Left lobe of liver (tissue), 2 donors: ENCODE measurements around the gene SHMT2. TPM values are rescaled to one million over a fixed set of nuclear protein-coding genes. Genes with fewer than 3 reads are reported as not detected.
A peak's percentile ranks its signal among the peaks of the same experiment; 100 is the strongest.

Experiments used
- ATAC-seq: fragments of 200-7000 bp; cut with Tn5 transposase; one replicate; pipeline ENCODE4 v1.9.1; 2020; ENCODE audit warnings: mild to moderate bottlenecking, moderate library complexity
- DNase-seq: peaks from one replicate; pipeline ENCODE4 v3.0.0-alpha.2; 2020; ENCODE audit warnings: low spot score
- total RNA-seq: library from RNA; stranded (reverse); gene quantifications from one replicate; pipeline ENCODE4 v1.2.1, GENCODE V29; 2021
- donor health status: DM: no; HTN: no; CAD: no; lungs with moderate emphysema.
- donor health status: DM: no; HTN: yes; CAD: no.

Gene SHMT2
- 242 TPM for total RNA-seq

GRCh38 chr12:57229634-57230380 is at the start of gene SHMT2:
TSS of gene SHMT2 (plus strand) at chr12:57229711. CDS start at chr12:57229779, 68 bp downstream.
- DNase-seq: peak; percentile 94
- ATAC-seq: peak; percentile 60

- DNase-seq (no peak), ATAC-seq (no peak)
Observed at GRCh38 chr12:57180321-57180989, 49.1 kb upstream of the SHMT2 start.

DNA sequence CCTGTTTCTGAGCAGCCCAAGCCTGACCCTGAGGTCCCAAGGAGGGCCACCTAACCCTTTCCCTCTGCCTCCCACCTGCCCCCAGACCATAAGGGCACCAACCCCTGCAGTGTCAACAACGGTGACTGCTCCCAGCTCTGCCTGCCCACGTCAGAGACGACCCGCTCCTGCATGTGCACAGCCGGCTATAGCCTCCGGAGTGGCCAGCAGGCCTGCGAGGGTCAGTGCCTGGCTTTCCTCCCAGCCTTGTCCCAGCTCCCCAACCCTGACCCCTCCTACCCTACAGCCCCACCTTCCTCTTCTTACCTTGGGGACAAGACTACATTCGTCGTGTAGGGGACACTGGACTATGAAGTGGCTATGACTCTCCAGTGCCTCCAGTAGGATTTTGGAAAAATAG is 48.4 kb upstream of the SHMT2 start:
- ATAC-seq (no peak), DNase-seq (no peak)

DNA sequence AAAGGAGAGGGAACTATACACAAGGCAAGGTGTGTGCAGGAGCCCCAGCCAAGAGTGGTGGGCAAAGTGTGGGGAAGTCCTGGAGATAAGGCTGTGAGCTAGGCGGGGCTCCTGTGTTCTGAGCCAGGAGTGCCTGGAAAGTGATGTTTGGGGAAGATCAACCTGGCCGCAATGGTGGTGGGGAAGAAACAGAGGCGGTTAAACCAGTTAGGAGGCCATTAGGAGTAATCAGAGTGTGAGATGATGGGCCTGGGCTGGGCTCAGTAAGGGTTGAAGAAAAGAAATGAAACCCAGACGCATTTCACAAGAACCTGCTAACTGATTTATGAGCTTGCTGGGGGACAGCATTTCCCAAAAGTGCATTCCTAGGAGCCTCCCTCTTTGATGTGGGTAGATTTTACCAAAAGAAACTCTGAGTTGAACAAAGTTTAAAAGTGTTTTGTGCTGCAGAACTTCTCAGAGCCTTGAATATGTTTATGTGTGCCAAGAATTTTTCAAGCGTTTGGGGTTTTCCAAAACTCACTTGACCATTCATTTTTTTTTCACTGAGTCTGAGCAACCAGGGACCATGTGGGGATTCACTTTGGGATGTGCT is 47.9 kb upstream of the SHMT2 start:
- ATAC-seq: no peak

DNA sequence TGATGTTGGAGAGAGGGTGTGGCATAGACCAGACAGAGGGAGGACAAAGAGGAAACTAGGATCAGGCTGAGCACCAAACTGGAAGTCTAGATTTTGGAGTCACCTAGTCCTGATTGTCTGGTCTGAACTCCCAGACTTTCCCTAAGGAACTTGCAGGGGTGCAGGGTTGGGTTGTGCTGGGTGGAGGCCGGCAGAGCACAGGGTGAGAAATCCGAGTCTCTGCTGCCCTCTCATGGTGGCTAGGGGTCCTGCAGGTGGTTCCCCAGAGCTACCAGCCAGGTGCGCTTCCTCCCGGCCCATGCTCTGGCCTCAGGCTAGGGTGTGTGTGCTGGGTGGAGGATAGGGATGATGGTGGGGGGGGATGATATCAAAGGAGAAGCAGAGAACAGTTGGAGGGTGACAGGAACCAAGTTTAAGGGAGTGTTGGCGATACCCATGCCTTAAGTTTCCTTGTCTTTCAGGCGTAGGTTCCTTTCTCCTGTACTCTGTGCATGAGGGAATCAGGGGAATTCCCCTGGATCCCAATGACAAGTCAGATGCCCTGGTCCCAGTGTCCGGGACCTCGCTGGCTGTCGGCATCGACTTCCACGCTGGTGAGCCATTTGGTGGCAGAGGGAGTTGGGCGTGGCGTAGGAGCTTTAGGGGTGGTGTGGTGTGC is 46.5 kb upstream of the SHMT2 start:
- ATAC-seq (peak; percentile 85), DNase-seq (peak; percentile 74)

More for the DNA sequence above, 47.9 kb upstream of the SHMT2 start:
- DNase-seq: no peak

DNA sequence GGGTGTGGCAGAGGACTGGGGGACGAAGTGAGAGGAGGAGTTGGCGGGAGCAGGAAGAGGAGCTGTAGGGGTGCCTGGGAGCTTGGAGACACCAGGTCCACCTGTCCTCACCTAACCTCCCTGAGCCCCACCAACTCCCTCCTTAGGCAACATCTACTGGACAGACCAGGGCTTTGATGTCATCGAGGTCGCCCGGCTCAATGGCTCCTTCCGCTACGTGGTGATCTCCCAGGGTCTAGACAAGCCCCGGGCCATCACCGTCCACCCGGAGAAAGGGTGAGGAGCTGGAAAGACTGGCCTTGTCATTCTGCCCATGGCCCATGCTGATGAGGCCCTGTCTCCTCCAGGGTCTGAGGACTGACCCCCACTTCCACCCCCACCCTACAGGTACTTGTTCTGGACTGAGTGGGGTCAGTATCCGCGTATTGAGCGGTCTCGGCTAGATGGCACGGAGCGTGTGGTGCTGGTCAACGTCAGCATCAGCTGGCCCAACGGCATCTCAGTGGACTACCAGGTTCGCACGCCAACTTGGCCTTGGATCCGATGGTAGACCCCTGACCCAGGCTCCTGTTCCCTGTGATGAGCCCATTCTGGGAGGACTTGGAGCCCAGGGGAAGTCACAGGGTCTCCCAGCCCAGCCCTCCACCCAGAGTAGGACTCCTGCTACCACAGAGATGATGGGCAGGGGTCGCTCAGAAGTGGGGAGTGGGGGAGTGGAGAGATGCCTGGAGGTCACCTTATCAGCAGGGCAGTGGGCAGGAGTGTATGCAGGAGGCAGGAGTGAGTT is 45.4 kb upstream of the SHMT2 start:
- DNase-seq: no peak
- no peak for ATAC-seq

GRCh38 chr12:57185403-57185802 is 44.1 kb upstream of the SHMT2 start:
- DNase-seq: no peak
- peak; percentile 32 for ATAC-seq

DNA sequence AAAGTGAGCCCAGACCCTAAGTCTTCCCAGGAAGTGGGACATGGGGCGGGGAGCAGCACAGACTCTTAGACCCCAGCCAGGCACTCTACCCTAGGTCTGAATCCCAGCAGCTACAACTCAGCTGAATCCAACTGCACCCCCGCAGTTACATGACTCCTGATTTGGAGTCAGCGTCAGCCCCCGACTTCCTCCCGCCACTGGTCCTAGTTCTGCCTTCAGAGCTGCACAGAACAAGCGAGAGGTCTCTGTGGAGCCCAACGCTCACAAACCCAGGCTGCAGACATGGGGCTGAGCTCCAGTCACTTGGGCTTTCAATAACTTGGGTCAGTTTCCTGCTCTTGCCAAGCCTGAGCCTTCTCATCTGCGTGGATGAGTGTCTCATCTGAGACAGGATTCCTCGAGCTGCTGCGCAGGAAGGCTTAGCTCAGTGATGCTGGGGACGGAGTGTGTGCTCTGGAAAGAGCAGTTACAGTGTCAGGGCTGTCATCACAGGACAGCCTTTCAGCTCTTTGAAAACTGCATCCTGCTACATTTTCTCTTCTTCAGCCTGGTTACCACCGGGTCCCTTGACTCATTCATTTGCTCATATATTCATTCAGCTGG is 43.5 kb upstream of the SHMT2 start:
- no peak for DNase-seq
- no peak for ATAC-seq

DNA sequence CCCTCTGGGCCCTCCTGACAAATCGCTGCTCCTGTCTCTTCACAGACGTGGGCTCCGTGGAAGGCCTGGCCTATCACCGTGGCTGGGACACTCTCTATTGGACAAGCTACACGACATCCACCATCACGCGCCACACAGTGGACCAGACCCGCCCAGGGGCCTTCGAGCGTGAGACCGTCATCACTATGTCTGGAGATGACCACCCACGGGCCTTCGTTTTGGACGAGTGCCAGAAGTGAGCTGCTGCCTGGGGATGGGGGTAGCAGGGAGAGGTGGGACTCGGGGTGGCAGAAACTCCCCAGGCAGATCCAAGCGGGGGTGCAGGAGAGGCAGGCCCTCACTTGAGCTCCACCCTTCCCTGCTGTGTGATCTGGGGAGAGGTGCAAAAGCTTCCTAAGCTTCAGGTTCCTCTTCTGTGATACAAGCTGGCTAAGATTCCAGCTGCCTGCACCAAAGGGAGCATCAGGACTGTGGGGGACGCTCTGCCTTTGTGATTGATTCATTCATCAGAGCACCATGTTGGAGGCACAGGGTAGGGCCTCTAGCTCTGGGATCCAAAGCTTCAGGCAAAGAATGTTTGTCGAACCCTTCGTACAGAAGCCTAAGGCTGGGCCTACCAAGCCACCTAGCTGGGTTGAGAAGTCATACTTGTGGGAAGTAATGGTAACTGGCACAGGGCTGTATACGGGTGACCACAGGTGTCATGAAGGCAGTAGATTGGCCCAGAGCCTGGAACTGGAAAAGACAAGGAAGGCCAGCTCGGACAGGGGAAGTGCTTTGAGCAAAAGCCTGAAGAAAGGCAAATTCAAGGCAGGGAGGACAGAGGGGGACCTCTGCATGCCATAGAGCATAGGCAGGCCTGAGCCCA is 42.1 kb upstream of the SHMT2 start:
- ATAC-seq: no peak

DNA sequence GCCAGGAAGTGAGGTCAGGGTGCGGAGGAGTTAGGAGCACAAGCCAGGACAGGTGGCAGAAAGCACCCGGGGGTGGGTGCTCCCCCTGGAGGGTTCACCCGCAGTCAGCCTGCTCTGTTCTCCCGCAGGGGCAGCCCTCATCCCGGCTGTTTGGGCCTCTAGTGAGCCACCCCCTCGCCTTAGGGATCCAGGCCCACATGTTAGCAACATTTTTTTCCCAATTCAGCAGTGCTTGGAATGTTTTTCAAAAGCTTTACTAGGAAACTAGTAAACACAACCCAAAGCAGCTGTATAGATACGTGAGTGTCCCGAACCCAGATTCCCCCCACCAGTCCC is 41.5 kb upstream of the SHMT2 start:
- no peak for ATAC-seq
- DNase-seq: no peak

More for the DNA sequence above, 42.1 kb upstream of the SHMT2 start:
- no peak for DNase-seq

- peak; percentile 9 for ATAC-seq
Observed at GRCh38 chr12:57190037-57190436, 39.5 kb upstream of the SHMT2 start.

GRCh38 chr12:57190821-57191220 is 38.7 kb upstream of the SHMT2 start:
- DNase-seq (no peak), ATAC-seq (no peak)

More at GRCh38 chr12:57190037-57190436, 39.5 kb upstream of the SHMT2 start:
- no peak for DNase-seq

GRCh38 chr12:57191410-57191809 is 38.1 kb upstream of the SHMT2 start:
- ATAC-seq (peak; percentile 3), DNase-seq (no peak)

DNA sequence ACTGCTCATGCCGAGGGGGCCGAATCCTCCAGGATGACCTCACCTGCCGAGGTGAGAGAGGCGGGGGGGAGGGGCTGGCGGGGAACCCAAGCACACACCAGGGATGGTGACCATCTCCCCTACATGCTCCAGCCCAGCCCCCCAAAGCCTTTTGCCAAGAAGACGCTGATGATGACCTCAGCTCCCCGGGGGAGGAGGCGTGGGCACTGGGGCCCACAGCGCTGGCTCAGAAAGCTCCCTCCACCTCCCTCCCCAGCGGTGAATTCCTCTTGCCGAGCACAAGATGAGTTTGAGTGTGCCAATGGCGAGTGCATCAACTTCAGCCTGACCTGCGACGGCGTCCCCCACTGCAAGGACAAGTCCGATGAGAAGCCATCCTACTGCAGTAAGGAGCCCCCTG is 36.6 kb upstream of the SHMT2 start:
- ATAC-seq (no peak), DNase-seq (no peak)

- DNase-seq: no peak
- no peak for ATAC-seq
Observed at GRCh38 chr12:57193706-57194245, 35.7 kb upstream of the SHMT2 start.

- DNase-seq: no peak
- no peak for ATAC-seq
Observed at GRCh38 chr12:57194253-57194652, 35.3 kb upstream of the SHMT2 start.

DNA sequence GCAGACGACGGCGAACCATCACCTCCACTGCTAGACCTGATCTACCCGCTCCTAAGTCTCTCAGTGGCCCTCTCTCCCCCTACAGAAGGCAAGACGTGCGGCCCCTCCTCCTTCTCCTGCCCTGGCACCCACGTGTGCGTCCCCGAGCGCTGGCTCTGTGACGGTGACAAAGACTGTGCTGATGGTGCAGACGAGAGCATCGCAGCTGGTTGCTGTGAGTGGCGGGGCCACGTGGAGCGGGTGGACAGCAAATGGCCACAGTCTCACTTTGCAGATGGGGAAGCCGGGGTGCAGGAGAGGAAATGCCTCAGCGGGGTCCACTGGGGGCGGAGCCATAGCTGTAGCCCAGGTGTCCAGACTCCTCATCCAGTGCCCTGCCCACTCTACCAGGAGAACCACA is 34.3 kb upstream of the SHMT2 start:
- DNase-seq (no peak), ATAC-seq (no peak)

GRCh38 chr12:57195611-57196371 is 33.7 kb upstream of the SHMT2 start:
- ATAC-seq (no peak), DNase-seq (no peak)
